Rectal smooth muscle tissue (tissue), 1 donor: Measurements from ENCODE around the gene PAX7.

Experiments used
- H3K27ac ChIP-seq: one replicate; pipeline ENCODE4 v1.7.0; 2013; ENCODE audit warnings: low read depth, low read length, inconsistent platforms
- H3K27me3 ChIP-seq: one replicate; pipeline ENCODE4 v1.7.0; 2013; ENCODE audit warnings: low read length; ENCODE audit not compliant: control insufficient read depth, insufficient read depth
- H3K36me3 ChIP-seq: one replicate; pipeline ENCODE4 v1.7.0; 2013; ENCODE audit warnings: low read length; ENCODE audit not compliant: control insufficient read depth, insufficient read depth
- H3K4me1 ChIP-seq: one replicate; pipeline ENCODE4 v1.7.0; 2013; ENCODE audit warnings: low read length; ENCODE audit not compliant: control insufficient read depth, insufficient read depth
- H3K4me3 ChIP-seq: one replicate; pipeline ENCODE4 v1.7.0; 2013; ENCODE audit warnings: low read length
- H3K9ac ChIP-seq: one replicate; pipeline ENCODE4 v1.7.0; 2013; ENCODE audit warnings: low read length

The PAX7 gene

GRCh38 chr1:18711003-18711402 is 80.4 kb downstream of the PAX7 start:
- peaks cover 18% of the 10 kb centered on the region for H3K27me3 ChIP-seq
- H3K27ac ChIP-seq = no peak overlapping the region
- no peak overlapping the region for H3K9ac ChIP-seq
- H3K4me1 ChIP-seq = no peaks in the 10 kb centered on the region
- no peaks in the 10 kb centered on the region for H3K36me3 ChIP-seq
- no peak overlapping the region for H3K4me3 ChIP-seq

GRCh38 chr1:18711536-18712251 is 81.0 kb downstream of the PAX7 start:
- Histone ChIP-seq H3K4me3 (no peak overlapping the region), H3K9ac (no peak overlapping the region), H3K27me3 (peaks cover 19% of the 10 kb centered on the region), H3K27ac (no peak overlapping the region), H3K4me1 (no peaks in the 10 kb centered on the region), H3K36me3 (no peaks in the 10 kb centered on the region)

- no peaks in the 10 kb centered on the region for H3K36me3 ChIP-seq
- peaks cover 20% of the 10 kb centered on the region for H3K27me3 ChIP-seq
- H3K4me3 ChIP-seq = no peak overlapping the region
- no peaks in the 10 kb centered on the region for H3K4me1 ChIP-seq
- H3K9ac ChIP-seq = no peak overlapping the region
- H3K27ac ChIP-seq = no peak overlapping the region
These were observed 81.6 kb downstream of the PAX7 start for GRCh38 chr1:18712252-18712600.

GRCh38 chr1:18714404-18715175 is 83.9 kb downstream of the PAX7 start:
- Histone ChIP-seq H3K27ac (no peak overlapping the region), H3K27me3 (peaks cover 36% of the 10 kb centered on the region), H3K4me1 (no peaks in the 10 kb centered on the region), H3K4me3 (no peak overlapping the region), H3K36me3 (no peaks in the 10 kb centered on the region), H3K9ac (no peak overlapping the region)

GRCh38 chr1:18716112-18716784 is 85.6 kb downstream of the PAX7 start:
- no peaks in the 10 kb centered on the region for H3K36me3 ChIP-seq
- peaks cover 41% of the 10 kb centered on the region for H3K27me3 ChIP-seq
- H3K9ac ChIP-seq = no peak overlapping the region
- no peaks in the 10 kb centered on the region for H3K4me1 ChIP-seq
- H3K27ac ChIP-seq = no peak overlapping the region
- H3K4me3 ChIP-seq = no peak overlapping the region

GRCh38 chr1:18716785-18717678 is 86.4 kb downstream of the PAX7 start:
- Histone ChIP-seq H3K27me3 (peaks cover 41% of the 10 kb centered on the region), H3K27ac (no peak overlapping the region), H3K9ac (no peak overlapping the region), H3K4me3 (no peak overlapping the region), H3K36me3 (no peaks in the 10 kb centered on the region), H3K4me1 (no peaks in the 10 kb centered on the region)

- no peak overlapping the region for H3K27ac ChIP-seq
- H3K9ac ChIP-seq = no peak overlapping the region
- H3K4me1 ChIP-seq = no peaks in the 10 kb centered on the region
- no peak overlapping the region for H3K4me3 ChIP-seq
- no peaks in the 10 kb centered on the region for H3K36me3 ChIP-seq
- H3K27me3 ChIP-seq = peaks cover 38% of the 10 kb centered on the region
These were observed 89.3 kb downstream of the PAX7 start for GRCh38 chr1:18719786-18720451.

- Histone ChIP-seq H3K4me3 (no peak overlapping the region), H3K27ac (no peak overlapping the region), H3K4me1 (no peaks in the 10 kb centered on the region), H3K27me3 (peaks cover 34% of the 10 kb centered on the region), H3K9ac (no peak overlapping the region), H3K36me3 (no peaks in the 10 kb centered on the region)
These were observed 90.4 kb downstream of the PAX7 start for GRCh38 chr1:18721041-18721440.

- H3K4me1 ChIP-seq = no peaks in the 10 kb centered on the region
- H3K27me3 ChIP-seq = peaks cover 31% of the 10 kb centered on the region
- H3K4me3 ChIP-seq = no peak overlapping the region
- H3K36me3 ChIP-seq = no peaks in the 10 kb centered on the region
- H3K27ac ChIP-seq = no peak overlapping the region
- no peak overlapping the region for H3K9ac ChIP-seq
These were observed 91.1 kb downstream of the PAX7 start for GRCh38 chr1:18721776-18722175.

GRCh38 chr1:18722270-18722669 is 91.6 kb downstream of the PAX7 start:
- H3K27me3 ChIP-seq = peaks cover 30% of the 10 kb centered on the region
- H3K27ac ChIP-seq = no peak overlapping the region
- H3K36me3 ChIP-seq = no peaks in the 10 kb centered on the region
- no peak overlapping the region for H3K9ac ChIP-seq
- no peak overlapping the region for H3K4me3 ChIP-seq
- H3K4me1 ChIP-seq = no peaks in the 10 kb centered on the region

- H3K27ac ChIP-seq = no peak overlapping the region
- H3K4me3 ChIP-seq = no peak overlapping the region
- no peak overlapping the region for H3K9ac ChIP-seq
- H3K27me3 ChIP-seq = peaks cover 20% of the 10 kb centered on the region
- H3K36me3 ChIP-seq = no peaks in the 10 kb centered on the region
- no peaks in the 10 kb centered on the region for H3K4me1 ChIP-seq
These were observed 92.6 kb downstream of the PAX7 start for GRCh38 chr1:18723206-18723605.
